Osteoblast (primary cell): ENCODE measurements around the gene B4GALT5. TPM values are rescaled to one million over a fixed set of nuclear protein-coding genes. Genes with fewer than 3 reads are reported as not detected.

Source experiments
- DNase-seq: peaks from one replicate; pipeline ENCODE4 v3.0.0; 2011; ENCODE audit warnings: low spot score, mixed read lengths; ENCODE audit not compliant: insufficient read length; ENCODE audit errors: missing footprints
- H2AFZ ChIP-seq: 2 replicates; pipeline ENCODE4 v1.6.0; 2011; ENCODE audit warnings: mild to moderate bottlenecking, low read length
- H3K27ac ChIP-seq: 2 replicates; pipeline ENCODE4 v1.5.1; 2011; ENCODE audit warnings: mild to moderate bottlenecking, low read depth, low read length, moderate library complexity
- H3K27me3 ChIP-seq: 2 replicates; pipeline ENCODE4 v1.6.0; 2012; ENCODE audit warnings: mild to moderate bottlenecking, control low read depth, inconsistent platforms, low read length, moderate library complexity; ENCODE audit not compliant: insufficient read depth
- H3K36me3 ChIP-seq: 2 replicates; pipeline ENCODE4 v1.5.1; 2011; ENCODE audit warnings: mild to moderate bottlenecking, low read length, control low read depth, moderate library complexity; ENCODE audit not compliant: insufficient read depth
- H3K4me1 ChIP-seq: 2 replicates; pipeline ENCODE4 v1.5.1; 2011; ENCODE audit warnings: mild to moderate bottlenecking, low read length, control low read depth, moderate library complexity; ENCODE audit not compliant: insufficient read depth
- H3K4me2 ChIP-seq: 2 replicates; pipeline ENCODE4 v1.6.0; 2011; ENCODE audit warnings: mild to moderate bottlenecking, low read length; ENCODE audit not compliant: insufficient read depth
- H3K4me3 ChIP-seq: fragments of 200-600 bp; sonication (generic); 3 replicates; pipeline ENCODE4 v1.5.1; 2012; ENCODE audit warnings: mild to moderate bottlenecking, low read length, inconsistent platforms; ENCODE audit not compliant: insufficient read depth
- H3K79me2 ChIP-seq: 2 replicates; pipeline ENCODE4 v1.6.0; 2012; ENCODE audit warnings: mild to moderate bottlenecking, low read length, control low read depth, inconsistent platforms; ENCODE audit not compliant: insufficient read depth
- H3K9me3 ChIP-seq: 2 replicates; pipeline ENCODE4 v1.5.1; 2011; ENCODE audit warnings: low read depth, low read length, control low read depth
- H4K20me1 ChIP-seq: 2 replicates; pipeline ENCODE4 v1.6.0; 2012; ENCODE audit warnings: mild to moderate bottlenecking, low read length, control low read depth; ENCODE audit not compliant: insufficient read depth
- total RNA-seq: library from RNA; depleted of rRNA; stranded (reverse); fragments of >200 nt; gene quantifications from 2 replicates; pipeline ENCODE4 v1.2.3, GENCODE V29; 2012
- TF ChIP-seq, protein P1 (sequence below): IDR thresholded peaks from 2 replicates; pipeline ENCODE4 v1.5.1; 2011; ENCODE audit warnings: mild to moderate bottlenecking, low read depth, low read length, moderate library complexity; ENCODE audit errors: extremely low read depth

B4GALT5 gene
- total RNA-seq, 1 donor: 35.8 TPM

DNA sequence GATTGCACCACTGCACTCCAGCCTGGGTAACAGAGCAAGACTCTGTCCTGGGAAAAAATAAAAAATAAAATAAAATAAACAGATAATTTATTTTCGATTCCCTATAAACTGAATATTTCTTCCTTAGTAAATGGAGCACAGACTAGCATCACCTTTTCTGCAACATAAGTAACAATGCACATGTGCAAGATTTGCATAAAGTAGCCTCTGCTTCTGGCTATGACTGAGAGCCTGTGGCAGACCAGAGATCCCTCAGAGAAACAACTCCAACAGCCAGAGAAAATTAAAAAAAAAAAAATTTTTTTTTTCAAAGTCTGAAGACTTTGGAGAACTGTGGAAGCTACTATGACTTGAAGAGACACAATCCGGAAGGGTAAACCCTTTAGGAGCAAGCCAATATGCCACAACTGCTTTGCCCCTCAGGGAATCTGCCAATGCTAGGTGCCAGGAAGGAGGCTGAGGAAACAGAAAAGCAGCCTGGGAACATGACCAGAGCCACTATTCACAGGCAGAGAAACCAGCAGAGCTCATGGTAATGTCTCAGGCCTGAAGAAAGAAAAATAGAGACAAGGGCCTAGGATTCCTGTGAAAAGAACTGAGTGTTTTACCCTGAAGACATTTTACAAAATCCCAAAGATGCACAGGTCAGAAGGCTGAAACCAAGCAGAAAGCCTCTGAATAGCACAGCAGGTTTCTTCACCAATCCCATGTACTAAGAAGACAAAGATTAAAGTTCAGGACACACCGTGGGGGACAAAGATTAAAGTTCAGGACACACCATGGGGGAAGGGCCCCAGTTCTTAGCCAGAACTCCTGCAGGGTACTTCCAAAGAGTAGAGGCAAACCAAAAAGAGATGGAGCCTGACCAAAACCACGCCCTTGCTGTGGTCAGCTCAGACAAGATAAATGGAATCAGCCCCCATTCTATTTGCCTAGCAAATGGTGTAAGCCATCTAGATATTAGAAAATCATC is 25.8 kb downstream of the B4GALT5 start:
- Histone ChIP-seq H3K4me1 (peaks cover 30% of the 10 kb centered on the region), H3K9me3 (no peaks in the 10 kb centered on the region), H4K20me1 (peaks cover 25% of the 10 kb centered on the region), H3K4me3 (no peak overlapping the region), H2AFZ (no peak overlapping the region), H3K79me2 (peaks cover 87% of the 10 kb centered on the region), H3K4me2 (no peak overlapping the region), H3K27ac (peak overlapping the region; percentile 17), H3K27me3 (no peaks in the 10 kb centered on the region), H3K36me3 (no peaks in the 10 kb centered on the region)
- TF ChIP-seq, protein P1, sequence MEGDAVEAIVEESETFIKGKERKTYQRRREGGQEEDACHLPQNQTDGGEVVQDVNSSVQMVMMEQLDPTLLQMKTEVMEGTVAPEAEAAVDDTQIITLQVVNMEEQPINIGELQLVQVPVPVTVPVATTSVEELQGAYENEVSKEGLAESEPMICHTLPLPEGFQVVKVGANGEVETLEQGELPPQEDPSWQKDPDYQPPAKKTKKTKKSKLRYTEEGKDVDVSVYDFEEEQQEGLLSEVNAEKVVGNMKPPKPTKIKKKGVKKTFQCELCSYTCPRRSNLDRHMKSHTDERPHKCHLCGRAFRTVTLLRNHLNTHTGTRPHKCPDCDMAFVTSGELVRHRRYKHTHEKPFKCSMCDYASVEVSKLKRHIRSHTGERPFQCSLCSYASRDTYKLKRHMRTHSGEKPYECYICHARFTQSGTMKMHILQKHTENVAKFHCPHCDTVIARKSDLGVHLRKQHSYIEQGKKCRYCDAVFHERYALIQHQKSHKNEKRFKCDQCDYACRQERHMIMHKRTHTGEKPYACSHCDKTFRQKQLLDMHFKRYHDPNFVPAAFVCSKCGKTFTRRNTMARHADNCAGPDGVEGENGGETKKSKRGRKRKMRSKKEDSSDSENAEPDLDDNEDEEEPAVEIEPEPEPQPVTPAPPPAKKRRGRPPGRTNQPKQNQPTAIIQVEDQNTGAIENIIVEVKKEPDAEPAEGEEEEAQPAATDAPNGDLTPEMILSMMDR: no peak
- no peak for DNase-seq

DNA sequence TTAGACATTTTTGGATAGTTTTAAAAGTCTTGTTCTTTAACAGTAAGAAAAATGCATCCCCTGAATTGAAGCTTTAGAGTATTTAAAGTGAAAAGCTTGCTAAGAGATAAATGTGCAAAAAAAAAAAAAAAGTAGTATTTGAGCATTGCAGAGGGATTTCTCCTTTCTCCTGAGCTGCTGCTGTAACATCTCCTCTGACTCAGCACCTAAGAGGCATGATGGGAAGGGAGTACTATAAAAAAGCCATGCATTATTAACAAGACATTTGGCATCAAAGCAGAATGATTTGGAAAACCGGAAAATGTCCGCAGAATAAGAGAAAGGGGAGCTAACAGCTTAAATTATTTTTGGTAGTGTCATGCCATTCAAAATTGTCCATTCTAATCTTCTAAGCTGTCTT is 27.9 kb downstream of the B4GALT5 start:
- H3K79me2 ChIP-seq: peaks cover 87% of the 10 kb centered on the region
- peak overlapping the region; percentile 54 for H3K27ac ChIP-seq
- H4K20me1 ChIP-seq: peaks cover 15% of the 10 kb centered on the region
- H3K27me3 ChIP-seq: no peaks in the 10 kb centered on the region
- H3K4me2 ChIP-seq: peak overlapping the region; percentile 37
- no peak overlapping the region for H3K4me3 ChIP-seq
- no peaks in the 10 kb centered on the region for H3K36me3 ChIP-seq
- H2AFZ ChIP-seq: no peak overlapping the region
- H3K4me1 ChIP-seq: peaks cover 30% of the 10 kb centered on the region
- H3K9me3 ChIP-seq: no peaks in the 10 kb centered on the region
- DNase-seq: no peak
- TF ChIP-seq, protein P1: no peak

DNA sequence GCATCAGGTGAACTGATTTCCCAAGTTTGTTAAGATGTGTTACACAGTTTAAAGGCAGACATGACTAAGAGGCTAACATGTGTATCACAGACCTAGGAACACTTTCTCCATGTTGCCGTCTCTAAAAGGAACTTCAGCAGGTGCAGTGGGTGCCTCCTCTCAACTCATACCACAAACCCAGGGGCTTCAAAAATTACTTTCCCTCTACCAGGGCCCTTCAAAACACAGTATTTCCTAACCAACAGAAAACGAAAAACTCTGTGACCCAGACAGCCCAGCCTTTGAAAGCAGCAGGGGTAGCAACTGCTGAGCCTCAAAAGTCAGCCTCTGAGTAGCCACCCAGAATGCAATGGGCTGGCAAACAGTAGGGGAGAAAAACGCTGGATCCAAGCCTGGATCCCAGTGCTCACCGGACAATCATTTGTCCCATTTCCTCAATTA is 28.5 kb downstream of the B4GALT5 start:
- Histone ChIP-seq H3K27me3 (no peaks in the 10 kb centered on the region), H3K9me3 (no peaks in the 10 kb centered on the region), H3K36me3 (no peaks in the 10 kb centered on the region), H3K4me1 (peaks cover 30% of the 10 kb centered on the region), H3K27ac (peak overlapping the region; percentile 54), H3K4me3 (no peak overlapping the region), H4K20me1 (peaks cover 13% of the 10 kb centered on the region), H2AFZ (no peak overlapping the region), H3K4me2 (peak overlapping the region; percentile 37), H3K79me2 (peaks cover 87% of the 10 kb centered on the region)
- TF ChIP-seq, protein P1: no peak
- DNase-seq: peak; percentile 31

DNA sequence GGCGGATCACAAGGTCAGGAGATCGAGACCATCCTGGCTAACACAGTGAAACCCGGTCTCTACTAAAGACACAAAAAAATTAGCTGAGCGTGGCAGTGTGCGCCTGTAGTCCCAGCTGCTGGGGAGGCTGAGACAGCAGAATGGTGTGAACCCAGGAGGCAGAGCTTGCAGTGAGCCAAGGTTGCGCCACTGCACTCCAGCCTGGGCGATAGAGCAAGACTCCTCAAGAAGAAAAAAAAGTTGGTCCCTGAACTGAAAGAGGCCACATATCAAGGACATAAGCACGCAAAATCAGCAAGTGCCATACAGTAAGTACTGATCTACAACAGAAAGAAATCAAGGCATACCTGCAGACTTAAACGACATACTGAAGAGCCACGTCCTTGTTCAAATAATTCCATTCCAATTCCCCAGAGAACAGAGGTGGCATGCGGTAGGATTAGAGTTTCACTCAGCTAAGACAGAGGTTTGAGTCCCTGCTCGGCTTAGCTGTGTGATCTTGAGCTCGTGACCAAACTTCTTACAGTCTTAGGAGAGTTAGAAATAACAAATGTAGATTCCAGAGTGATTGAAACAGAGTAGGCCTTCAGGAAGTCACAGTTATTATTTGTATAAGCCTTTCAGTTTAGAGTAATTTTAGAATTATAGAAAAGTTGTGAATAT is 29.2 kb downstream of the B4GALT5 start:
- H4K20me1 ChIP-seq: peaks cover 8% of the 10 kb centered on the region
- H2AFZ ChIP-seq: no peak overlapping the region
- TF ChIP-seq, protein P1: no peak
- peak overlapping the region; percentile 54 for H3K27ac ChIP-seq
- H3K27me3 ChIP-seq: no peaks in the 10 kb centered on the region
- H3K4me3 ChIP-seq: no peak overlapping the region
- no peaks in the 10 kb centered on the region for H3K9me3 ChIP-seq
- no peaks in the 10 kb centered on the region for H3K36me3 ChIP-seq
- no peak for DNase-seq
- peaks cover 86% of the 10 kb centered on the region for H3K79me2 ChIP-seq
- peak overlapping the region; percentile 37 for H3K4me2 ChIP-seq
- H3K4me1 ChIP-seq: peaks cover 35% of the 10 kb centered on the region
